Parathyroid adenoma (tissue), 2 donors: Measurements from ENCODE around the gene TPR.
"Not testable (repeated sequence)": the region's sequence is repeated elsewhere in the genome, so short reads cannot be mapped to it uniquely, and the experiment has no call there.

ENCODE experiments used
- H2AFZ ChIP-seq: fragments of 300-600 bp; sonication (generic); one replicate; pipeline ENCODE4 v1.7.0; 2017; ENCODE audit warnings: antibody characterized with exemption, mild to moderate bottlenecking
- H3K27ac ChIP-seq: fragments of 300-600 bp; sonication (generic); one replicate; pipeline ENCODE4 v1.7.0; 2017
- H3K27me3 ChIP-seq: fragments of 300-600 bp; sonication (generic); one replicate; pipeline ENCODE4 v1.7.0; 2017; ENCODE audit warnings: low read length; ENCODE audit not compliant: control insufficient read depth, insufficient read depth
- H3K36me3 ChIP-seq: fragments of 300-600 bp; sonication (generic); one replicate; pipeline ENCODE4 v1.7.0; 2017; ENCODE audit warnings: low read length; ENCODE audit not compliant: control insufficient read depth, insufficient read depth
- H3K4me1 ChIP-seq: fragments of 300-600 bp; sonication (generic); one replicate; pipeline ENCODE4 v1.7.0; 2017; ENCODE audit warnings: control low read depth
- H3K4me2 ChIP-seq: fragments of 300-600 bp; sonication (generic); one replicate; pipeline ENCODE4 v1.7.0; 2017; ENCODE audit warnings: low read length
- H3K4me3 ChIP-seq: fragments of 300-600 bp; sonication (generic); one replicate; pipeline ENCODE4 v1.7.0; 2017; ENCODE audit warnings: low read depth, low read length
- H3K79me2 ChIP-seq: fragments of 300-600 bp; sonication (generic); one replicate; pipeline ENCODE4 v1.7.0; 2017; ENCODE audit warnings: control low read depth
- H3K9ac ChIP-seq: fragments of 300-600 bp; sonication (generic); one replicate; pipeline ENCODE4 v1.7.0; 2017; ENCODE audit warnings: mild to moderate bottlenecking
- H3K9me3 ChIP-seq: fragments of 300-600 bp; sonication (generic); one replicate; pipeline ENCODE4 v1.7.0; 2017; ENCODE audit warnings: low read length; ENCODE audit not compliant: control insufficient read depth
- CTCF ChIP-seq: fragments of 300-600 bp; sonication (generic); IDR thresholded peaks from one replicate; pipeline ENCODE4 v1.7.0; 2017; ENCODE audit warnings: antibody characterized with exemption, mild to moderate bottlenecking
- donor health status: primary hyperparathyroidism.

TPR gene

GRCh38 chr1:186375929-186376319 is 871 bp upstream of the TPR start:
- no peaks in the 10 kb centered on the region for H3K9me3 ChIP-seq
- H3K27me3 ChIP-seq: no peaks in the 10 kb centered on the region
- peaks cover 3% of the 10 kb centered on the region for H3K79me2 ChIP-seq
- no peaks in the 10 kb centered on the region for H3K36me3 ChIP-seq
- TF ChIP-seq CTCF: no peak
- peak overlapping the region; percentile 99 for H3K27ac ChIP-seq
- H3K4me1 ChIP-seq: no peaks in the 10 kb centered on the region
- peak overlapping the region; percentile 90 for H2AFZ ChIP-seq
- no peak overlapping the region for H3K9ac ChIP-seq
- peak overlapping the region; percentile 86 for H3K4me2 ChIP-seq
- H3K4me3 ChIP-seq: peak overlapping the region; percentile 96

- peak overlapping the region; percentile 99 for H3K27ac ChIP-seq
- peak overlapping the region; percentile 96 for H3K4me3 ChIP-seq
- H3K9me3 ChIP-seq: no peaks in the 10 kb centered on the region
- H3K4me2 ChIP-seq: peak overlapping the region; percentile 85
- no peaks in the 10 kb centered on the region for H3K36me3 ChIP-seq
- H3K9ac ChIP-seq: peak overlapping the region; percentile 21
- H3K4me1 ChIP-seq: no peaks in the 10 kb centered on the region
- peaks cover 3% of the 10 kb centered on the region for H3K79me2 ChIP-seq
- TF ChIP-seq CTCF: no peak
- H2AFZ ChIP-seq: peak overlapping the region; percentile 90
- H3K27me3 ChIP-seq: no peaks in the 10 kb centered on the region
These were observed 526 bp downstream of the TPR start for GRCh38 chr1:186374303-186375151.

GRCh38 chr1:186347837-186348691 is 27.0 kb downstream of the TPR start:
- not testable (repeated sequence) for H3K4me1 ChIP-seq, H3K9ac ChIP-seq, H3K79me2 ChIP-seq, H3K9me3 ChIP-seq, H3K27me3 ChIP-seq, H2AFZ ChIP-seq, H3K36me3 ChIP-seq, H3K4me2 ChIP-seq, H3K4me3 ChIP-seq
- H3K27ac ChIP-seq: peak overlapping the region; percentile 39

GRCh38 chr1:186340772-186341171 is 34.3 kb downstream of the TPR start:
- Histone ChIP-seq H2AFZ (no peak overlapping the region), H3K4me1 (no peaks in the 10 kb centered on the region), H3K36me3 (no peaks in the 10 kb centered on the region), H3K4me3 (no peak overlapping the region), H3K27me3 (no peaks in the 10 kb centered on the region), H3K9ac (no peak overlapping the region), H3K79me2 (no peaks in the 10 kb centered on the region), H3K27ac (no peak overlapping the region), H3K4me2 (no peak overlapping the region), H3K9me3 (no peaks in the 10 kb centered on the region)
- TF ChIP-seq CTCF: no peak

GRCh38 chr1:186337554-186337953 is 37.5 kb downstream of the TPR start:
- H3K4me1 ChIP-seq: no peaks in the 10 kb centered on the region
- no peak overlapping the region for H3K4me2 ChIP-seq
- TF ChIP-seq CTCF: no peak
- no peak overlapping the region for H3K4me3 ChIP-seq
- no peaks in the 10 kb centered on the region for H3K27me3 ChIP-seq
- H3K27ac ChIP-seq: no peak overlapping the region
- no peak overlapping the region for H2AFZ ChIP-seq
- no peak overlapping the region for H3K9ac ChIP-seq
- H3K79me2 ChIP-seq: no peaks in the 10 kb centered on the region
- no peaks in the 10 kb centered on the region for H3K9me3 ChIP-seq
- no peaks in the 10 kb centered on the region for H3K36me3 ChIP-seq
